Thymus (tissue), 11 donors: ENCODE measurements around the gene NCAPH2. TPM values are rescaled to one million over a fixed set of nuclear protein-coding genes. Genes with fewer than 3 reads are reported as not detected.
"Not testable (repeated sequence)": the region's sequence is repeated elsewhere in the genome, so short reads cannot be mapped to it uniquely, and the experiment has no call there.

Experiments
- DNase-seq, 9 donors: peaks; one replicate each; pipeline ENCODE4 v3.0.0-alpha.2; 2013; ENCODE audit warnings: low spot score in 9 of 9, low read depth in 6 of 9, missing footprints in 1 of 9
- H3K27ac ChIP-seq, 2 donors: one replicate each; pipeline ENCODE4 v1.5.1; 2013; ENCODE audit warnings: control low read depth in 1 of 2, low read depth in 1 of 2, low read length in 1 of 2, mild to moderate bottlenecking in 1 of 2, moderate library complexity in 1 of 2
- H3K27me3 ChIP-seq, 2 donors: one replicate each; pipeline ENCODE4 v1.5.1; 2013; ENCODE audit warnings: low read length in 1 of 2; ENCODE audit not compliant: control insufficient read depth in 2 of 2, insufficient read depth in 1 of 2
- H3K36me3 ChIP-seq, 2 donors: one replicate each; pipeline ENCODE4 v1.5.1; 2013; ENCODE audit warnings: low read length in 1 of 2, mild to moderate bottlenecking in 1 of 2, moderate library complexity in 1 of 2; ENCODE audit not compliant: control insufficient read depth in 2 of 2, insufficient read depth in 2 of 2
- H3K4me1 ChIP-seq, 2 donors: one replicate each; pipeline ENCODE4 v1.5.1; 2013; ENCODE audit warnings: low read length in 2 of 2; ENCODE audit not compliant: control insufficient read depth in 2 of 2, insufficient read depth in 2 of 2
- H3K4me3 ChIP-seq, 2 donors: one replicate each; pipeline ENCODE4 v1.5.1; 2013; ENCODE audit warnings: low read length in 2 of 2, control low read depth in 1 of 2, mild to moderate bottlenecking in 1 of 2
- H3K9me3 ChIP-seq, 2 donors: one replicate each; pipeline ENCODE4 v1.5.1; 2013; ENCODE audit warnings: low read length in 1 of 2, mild to moderate bottlenecking in 1 of 2; ENCODE audit not compliant: control insufficient read depth in 2 of 2, insufficient read depth in 1 of 2
- WGBS: extraction: QIAGEN DNeasy Blood & Tissue Kit; methylation state at CpG from one replicate; pipeline ENCODE4 v1.1.7; 2013; 5-methylcytosine and 5-hydroxymethylcytosine counted together
- polyA plus RNA-seq: library from polyadenylated mRNA; stranded (reverse); fragments of 200-250 nt; gene quantifications from one replicate; pipeline ENCODE4 v1.2.3, GENCODE V29; 2013
- total RNA-seq: library from RNA; stranded (reverse); fragments of 120-200 nt; gene quantifications from one replicate; pipeline ENCODE4 v1.2.4, GENCODE V29; 2013
- donor health status: healthy.

The NCAPH2 gene
- total and polyA plus RNA-seq, 2 donors, result 40.8 to 57.6 TPM

- 81% methylated on average over 21 of the region's 21 CpGs for WGBS
- DNase-seq, result peak in 1 of 9 donors; percentile 46
- Histone ChIP-seq H3K27me3 (peaks cover 42 to 66% of the 10 kb centered on the region in 2 donors), H3K27ac (peak overlapping the region in 1 of 2 donors; percentile 47), H3K4me1 (peaks cover 4 to 35% of the 10 kb centered on the region in 2 donors)
- H3K4me3 ChIP-seq, H3K9me3 ChIP-seq, H3K36me3 ChIP-seq: not testable (repeated sequence)
Measured at GRCh38 chr22:50533856-50534711, 26.1 kb downstream of the NCAPH2 start.

GRCh38 chr22:50535113-50535512 lies 27.1 kb downstream of the NCAPH2 start:
- 90% methylated on average over 8 of the region's 8 CpGs for WGBS
- Histone ChIP-seq H3K4me3 (no peak overlapping the region), H3K27ac (peak overlapping the region; percentile 7 to 42), H3K4me1 (peaks cover 1 to 40% of the 10 kb centered on the region in 2 donors), H3K9me3 (no peaks in the 10 kb centered on the region), H3K27me3 (peaks cover 34 to 58% of the 10 kb centered on the region in 2 donors), H3K36me3 (no peaks in the 10 kb centered on the region)
- DNase-seq, result no peak

- peaks cover 0 to 33% of the 10 kb centered on the region in 2 donors for H3K4me1 ChIP-seq
Measured at GRCh38 chr22:50536226-50536625, 28.2 kb downstream of the NCAPH2 start.

GRCh38 chr22:50537765-50538164 lies 29.7 kb downstream of the NCAPH2 start:
- no peaks in the 10 kb centered on the region for H3K9me3 ChIP-seq
- 97% methylated on average over 13 of the region's 13 CpGs for WGBS
- no peak overlapping the region for H3K4me3 ChIP-seq
- H3K27me3 ChIP-seq, result peaks cover 9 to 41% of the 10 kb centered on the region in 2 donors
- no peaks in the 10 kb centered on the region for H3K36me3 ChIP-seq
- H3K4me1 ChIP-seq, result peaks cover 0 to 31% of the 10 kb centered on the region in 2 donors
- H3K27ac ChIP-seq, result peak overlapping the region; percentile 81 to 85
- no peak for DNase-seq

More at GRCh38 chr22:50536226-50536625, 28.2 kb downstream of the NCAPH2 start:
- H3K4me3 ChIP-seq, result no peak overlapping the region
- H3K9me3 ChIP-seq, result no peaks in the 10 kb centered on the region
- peaks cover 23 to 53% of the 10 kb centered on the region in 2 donors for H3K27me3 ChIP-seq
- WGBS, result 78% methylated on average over 3 of the region's 3 CpGs
- peak in 1 of 9 donors; percentile 57 for DNase-seq
- H3K36me3 ChIP-seq, result no peaks in the 10 kb centered on the region
- H3K27ac ChIP-seq, result peak overlapping the region in 1 of 2 donors; percentile 57

GRCh38 chr22:50540381-50540780 lies 32.4 kb downstream of the NCAPH2 start:
- peaks cover 0 to 41% of the 10 kb centered on the region in 2 donors for H3K4me1 ChIP-seq
- no peak for DNase-seq

GRCh38 chr22:50541667-50542026 lies 33.6 kb downstream of the NCAPH2 start:
- 92% methylated on average over 5 of the region's 5 CpGs for WGBS
- H3K9me3 ChIP-seq, DNase-seq, H3K4me3 ChIP-seq, H3K36me3 ChIP-seq: not testable (repeated sequence)
- Histone ChIP-seq H3K4me1 (peaks cover 0 to 39% of the 10 kb centered on the region in 2 donors), H3K27me3 (peaks cover 5 to 57% of the 10 kb centered on the region in 2 donors), H3K27ac (peak overlapping the region; percentile 31 to 75)

More at GRCh38 chr22:50540381-50540780, 32.4 kb downstream of the NCAPH2 start:
- Histone ChIP-seq H3K9me3 (no peaks in the 10 kb centered on the region), H3K4me3 (no peak overlapping the region), H3K36me3 (no peaks in the 10 kb centered on the region), H3K27ac (peak overlapping the region in 1 of 2 donors; percentile 93), H3K27me3 (peaks cover 5 to 47% of the 10 kb centered on the region in 2 donors)
- 86% methylated on average over 10 of the region's 10 CpGs for WGBS

- Histone ChIP-seq H3K9me3 (no peaks in the 10 kb centered on the region), H3K36me3 (no peaks in the 10 kb centered on the region), H3K27me3 (peaks cover 7 to 62% of the 10 kb centered on the region in 2 donors), H3K4me3 (no peak overlapping the region), H3K27ac (peak overlapping the region; percentile 3 to 75), H3K4me1 (peaks cover 0 to 39% of the 10 kb centered on the region in 2 donors)
- no peak for DNase-seq
- 97% methylated on average over 19 of the region's 19 CpGs for WGBS
Measured at GRCh38 chr22:50542416-50542927, 34.4 kb downstream of the NCAPH2 start.

GRCh38 chr22:50544078-50544745 lies 36.2 kb downstream of the NCAPH2 start:
- peaks cover 16 to 68% of the 10 kb centered on the region in 2 donors for H3K27me3 ChIP-seq
- no peaks in the 10 kb centered on the region for H3K9me3 ChIP-seq
- WGBS, result 8% methylated on average over 52 of the region's 52 CpGs
- H3K36me3 ChIP-seq, result no peaks in the 10 kb centered on the region
- H3K4me3 ChIP-seq, result no peak overlapping the region
- peak in 3 of 9 donors; percentile 60 to 76 (median 67) for DNase-seq
- H3K4me1 ChIP-seq, result peaks cover 6 to 40% of the 10 kb centered on the region in 2 donors
- peak overlapping the region; percentile 84 to 88 for H3K27ac ChIP-seq
